Astrocyte (in vitro differentiated cells and primary cell): Measurements from ENCODE around the gene ZNF200.
"Not testable (repeated sequence)": the region's sequence is repeated elsewhere in the genome, so short reads cannot be mapped to it uniquely, and the experiment has no call there.

Experiments
- CTCF ChIP-seq: IDR thresholded peaks from 2 replicates; pipeline ENCODE4 v1.5.1; 2011; ENCODE audit warnings: low read depth, mild to moderate bottlenecking, inconsistent platforms, low read length, moderate library complexity; ENCODE audit not compliant: insufficient read depth
- EZH2 ChIP-seq: IDR thresholded peaks from 2 replicates; pipeline ENCODE4 v1.6.1; 2012; ENCODE audit warnings: mild to moderate bottlenecking, low read length, inconsistent platforms; ENCODE audit not compliant: insufficient read depth

- not testable (repeated sequence) for TF ChIP-seq CTCF, EZH2
Measured at GRCh38 chr16:3270718-3271117, 35.8 kb upstream of the ZNF200 start.
